ENCODE measurements around the gene MTA1.
A peak's percentile ranks its signal among the peaks of the same experiment; 100 is the strongest.

MTA1 gene

GRCh38 chr14:105398726-105399465, 20.7 kb upstream of the MTA1 start:
- peaks cover 0 to 18% (median 13%) of the 10 kb centered on the region in 4 donors for H3K4me1 ChIP-seq
- intact Hi-C loops (cut with DNase I; ENCODE audit: low total_unique reads), result no loop called here
- H3K27me3 ChIP-seq, result no peaks in the 10 kb centered on the region
- H3K27ac ChIP-seq, result peak overlapping the region; percentile 81
- H3K36me3 ChIP-seq, result peaks cover 0 to 31% (median 24%) of the 10 kb centered on the region in 3 donors
- DNase-seq, result no peak
- TF ChIP-seq CTCF (IDR thresholded peaks at IDR 0.05), result no peak
- peaks cover 0 to 20% (median 8%) of the 10 kb centered on the region in 3 donors for H3K9me3 ChIP-seq
- H3K4me3 ChIP-seq, result peak overlapping the region; percentile 67 to 94

- Histone ChIP-seq H3K27ac (no peak overlapping the region), H3K27me3 (no peaks in the 10 kb centered on the region), H3K9me3 (peaks cover under 1 to 25% (median 8%) of the 10 kb centered on the region in 3 donors), H3K4me1 (peaks cover 0 to 18% (median 13%) of the 10 kb centered on the region in 4 donors), H3K36me3 (peaks cover 0 to 26% (median 22%) of the 10 kb centered on the region in 3 donors), H3K4me3 (peak overlapping the region in 1 of 2 donors; percentile 67)
- DNase-seq, result no peak
- TF ChIP-seq CTCF (IDR thresholded peaks at IDR 0.05), result no peak
- intact Hi-C loops (cut with DNase I; ENCODE audit: low total_unique reads), result no loop called here
Measured at GRCh38 chr14:105399466-105399775, 20.2 kb upstream of the MTA1 start.

GRCh38 chr14:105400016-105400415, 19.6 kb upstream of the MTA1 start:
- intact Hi-C loops (cut with DNase I; ENCODE audit: low total_unique reads), result no loop called here
- H3K27me3 ChIP-seq, result no peaks in the 10 kb centered on the region
- H3K4me3 ChIP-seq, result no peak overlapping the region
- no peak for TF ChIP-seq CTCF (IDR thresholded peaks at IDR 0.05)
- no peak overlapping the region for H3K27ac ChIP-seq
- H3K9me3 ChIP-seq, result peaks cover 3 to 29% (median 8%) of the 10 kb centered on the region in 3 donors
- no peak for DNase-seq
- peaks cover 0 to 20% (median 17%) of the 10 kb centered on the region in 3 donors for H3K36me3 ChIP-seq
- peaks cover 0 to 18% (median 13%) of the 10 kb centered on the region in 4 donors for H3K4me1 ChIP-seq

- H3K4me3 ChIP-seq, result no peak overlapping the region
- H3K9me3 ChIP-seq, result peaks cover 3 to 29% (median 8%) of the 10 kb centered on the region in 3 donors
- TF ChIP-seq CTCF (IDR thresholded peaks at IDR 0.05), result no peak
- H3K36me3 ChIP-seq, result peaks cover 0 to 19% (median 16%) of the 10 kb centered on the region in 3 donors
- peaks cover 0 to 18% (median 13%) of the 10 kb centered on the region in 4 donors for H3K4me1 ChIP-seq
- intact Hi-C loops (cut with DNase I; ENCODE audit: low total_unique reads), result no loop called here
- no peaks in the 10 kb centered on the region for H3K27me3 ChIP-seq
- no peak overlapping the region for H3K27ac ChIP-seq
- DNase-seq, result no peak
Measured at GRCh38 chr14:105401699-105402098, 17.9 kb upstream of the MTA1 start.

GRCh38 chr14:105408592-105408991, 11.0 kb upstream of the MTA1 start:
- Histone ChIP-seq H3K9me3 (peaks cover 2 to 12% (median 3%) of the 10 kb centered on the region in 3 donors), H3K4me3 (no peak overlapping the region), H3K36me3 (no peaks in the 10 kb centered on the region), H3K27me3 (peaks cover 0 to 37% of the 10 kb centered on the region in 2 donors), H3K4me1 (peaks cover 0 to 13% (median 11%) of the 10 kb centered on the region in 4 donors), H3K27ac (no peak overlapping the region)
- no peak for TF ChIP-seq CTCF (IDR thresholded peaks at IDR 0.05)
- intact Hi-C loops (cut with DNase I; ENCODE audit: low total_unique reads), result no loop called here
- DNase-seq, result no peak
